SU-DHL-6 (cell line): Measurements from ENCODE around the gene SDF2L1.

Source experiments
- EZH2phosphoT487 ChIP-seq: fragments of 200-600 bp; sonication (generic), shearing (Covaris generic); conservative IDR thresholded peaks from 2 replicates; pipeline ENCODE4 v1.6.1; 2018; ENCODE audit warnings: mild to moderate bottlenecking, antibody characterized with exemption, low read length, moderate library complexity, mixed read lengths
- TF ChIP-seq, protein P1 (sequence below): fragments of 200-600 bp; sonication (generic); IDR thresholded peaks from one replicate; pipeline ENCODE4 v1.5.1; 2017; ENCODE audit warnings: antibody characterized with exemption, mild to moderate bottlenecking, low read length, moderate library complexity; ENCODE audit not compliant: insufficient read depth, poor library complexity, severe bottlenecking

DNA sequence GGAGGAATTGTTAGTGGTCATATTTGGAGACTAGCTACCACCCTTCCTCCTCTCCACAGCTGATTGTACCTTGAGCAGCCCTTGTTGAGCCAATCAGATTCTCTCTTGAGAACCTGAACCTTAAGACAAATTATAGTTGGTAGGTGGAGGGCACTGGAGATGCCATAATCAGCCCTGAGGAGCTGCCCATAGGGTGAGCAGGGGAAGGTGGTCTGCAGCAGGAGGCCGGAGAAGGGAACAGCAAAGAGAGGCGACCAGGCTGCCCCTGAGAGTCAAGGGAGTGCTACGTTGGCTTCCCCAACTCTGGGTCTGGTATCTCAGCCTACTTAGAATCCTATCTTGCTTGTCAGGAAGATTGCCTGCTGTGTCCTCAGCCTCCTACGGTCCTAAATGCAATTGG lies 2.7 kb upstream of the SDF2L1 start:
- TF ChIP-seq, protein P1, sequence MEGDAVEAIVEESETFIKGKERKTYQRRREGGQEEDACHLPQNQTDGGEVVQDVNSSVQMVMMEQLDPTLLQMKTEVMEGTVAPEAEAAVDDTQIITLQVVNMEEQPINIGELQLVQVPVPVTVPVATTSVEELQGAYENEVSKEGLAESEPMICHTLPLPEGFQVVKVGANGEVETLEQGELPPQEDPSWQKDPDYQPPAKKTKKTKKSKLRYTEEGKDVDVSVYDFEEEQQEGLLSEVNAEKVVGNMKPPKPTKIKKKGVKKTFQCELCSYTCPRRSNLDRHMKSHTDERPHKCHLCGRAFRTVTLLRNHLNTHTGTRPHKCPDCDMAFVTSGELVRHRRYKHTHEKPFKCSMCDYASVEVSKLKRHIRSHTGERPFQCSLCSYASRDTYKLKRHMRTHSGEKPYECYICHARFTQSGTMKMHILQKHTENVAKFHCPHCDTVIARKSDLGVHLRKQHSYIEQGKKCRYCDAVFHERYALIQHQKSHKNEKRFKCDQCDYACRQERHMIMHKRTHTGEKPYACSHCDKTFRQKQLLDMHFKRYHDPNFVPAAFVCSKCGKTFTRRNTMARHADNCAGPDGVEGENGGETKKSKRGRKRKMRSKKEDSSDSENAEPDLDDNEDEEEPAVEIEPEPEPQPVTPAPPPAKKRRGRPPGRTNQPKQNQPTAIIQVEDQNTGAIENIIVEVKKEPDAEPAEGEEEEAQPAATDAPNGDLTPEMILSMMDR: no peak
- TF ChIP-seq EZH2phosphoT487: no peak
